H1 (cell line): Measurements from ENCODE around the gene MAPKAPK2. TPM values are rescaled to one million over a fixed set of nuclear protein-coding genes. Genes with fewer than 3 reads are reported as not detected.

ENCODE experiments used
- CTCF ChIA-PET: fragments of 300-600 bp; sonication (Branson Sonifier 250); formaldehyde crosslinking; loops from one replicate; lab custom pipeline; 2021; ENCODE audit not compliant: partially characterized antibody; lab: Charles Lee
- POLR2A ChIA-PET: fragments of 300-600 bp; sonication (Branson Sonifier 250); formaldehyde crosslinking; loops from one replicate; lab custom pipeline; 2021; ENCODE audit warnings: inconsistent platforms; ENCODE audit not compliant: partially characterized antibody; lab: Charles Lee
- DNase-seq, 2 experiments: peaks; one replicate each; pipeline versions ENCODE4 v3.0.0 to v3.0.0-alpha.2; 2010 to 2022; ENCODE audit warnings: low spot score in 2 of 2, low read depth in 1 of 2, mixed read lengths in 1 of 2
- FAIRE-seq: peaks from 2 replicates; lab custom pipeline; 2011; peaks lifted over from hg19 to GRCh38; lab: Jason Lieb, UNC
- H2AFZ ChIP-seq: 2 replicates; pipeline ENCODE4 v1.8.1; 2012; ENCODE audit warnings: low read length, inconsistent platforms
- H2AK5ac ChIP-seq: 2 replicates; pipeline ENCODE4 v1.6.1; 2013; ENCODE audit warnings: low read depth, low read length
- H2BK120ac ChIP-seq: replicated peaks from 2 replicates; pipeline ENCODE3; 2013; ENCODE audit warnings: low read depth, low read length, inconsistent platforms
- H2BK12ac ChIP-seq: 2 replicates; pipeline ENCODE4 v1.6.1; 2013; ENCODE audit warnings: low read depth, low read length
- H2BK15ac ChIP-seq: 2 replicates; pipeline ENCODE4 v1.6.1; 2013; ENCODE audit warnings: low read length
- H2BK20ac ChIP-seq: 2 replicates; pipeline ENCODE4 v1.6.1; 2013; ENCODE audit warnings: low read length
- H2BK5ac ChIP-seq: 2 replicates; pipeline ENCODE4 v1.6.1; 2013; ENCODE audit warnings: low read depth, low read length
- H3K14ac ChIP-seq: 2 replicates; pipeline ENCODE4 v1.6.1; 2013; ENCODE audit warnings: inconsistent platforms; ENCODE audit not compliant: insufficient read length
- H3K18ac ChIP-seq: 2 replicates; pipeline ENCODE4 v1.6.1; 2013; ENCODE audit warnings: low read length; ENCODE audit errors: extremely low read depth
- H3K23ac ChIP-seq: 2 replicates; pipeline ENCODE4 v1.6.1; 2013; ENCODE audit warnings: inconsistent platforms; ENCODE audit not compliant: insufficient read length
- H3K23me2 ChIP-seq: 2 replicates; pipeline ENCODE4 v1.6.1; 2013; ENCODE audit warnings: low read depth, low read length
- H3K27ac ChIP-seq: 2 replicates; pipeline ENCODE4 v1.6.1; 2011; ENCODE audit warnings: low read depth, low read length, inconsistent platforms
- H3K27me3 ChIP-seq, 4 experiments: replicated peaks in 1 of 4; 1 replicate in 1 of 4; 2 replicates in 3 of 4; pipeline versions ENCODE4 v1.6.1 to v1.8.1; 2011 to 2013; ENCODE audit warnings: low read length in 3 of 4, mild to moderate bottlenecking in 3 of 4, inconsistent platforms in 2 of 4, mixed read lengths in 2 of 4, moderate library complexity in 1 of 4; ENCODE audit not compliant: control insufficient read depth in 3 of 4, insufficient read depth in 3 of 4; ENCODE audit errors: extremely low read depth in 1 of 4
- H3K36me3 ChIP-seq, 4 experiments: 2 replicates each; pipeline versions ENCODE4 v1.6.1 to v1.8.1; 2011 to 2013; ENCODE audit warnings: mild to moderate bottlenecking in 4 of 4, low read length in 3 of 4, moderate library complexity in 2 of 4, control low read depth in 1 of 4, inconsistent platforms in 1 of 4; ENCODE audit not compliant: insufficient read depth in 4 of 4, control insufficient read depth in 2 of 4
- H3K4ac ChIP-seq: replicated peaks from 2 replicates; pipeline ENCODE3; 2013; ENCODE audit warnings: low read length, low read depth, mixed read lengths, inconsistent platforms; ENCODE audit not compliant: insufficient read length
- H3K4me1 ChIP-seq, 4 experiments: replicated peaks in 1 of 4; 1 replicate in 1 of 4; 2 replicates in 3 of 4; pipeline versions ENCODE4 v1.6.1 to v1.8.1; 2011 to 2013; ENCODE audit warnings: low read length in 3 of 4, inconsistent platforms in 2 of 4, mixed read lengths in 1 of 4; ENCODE audit not compliant: insufficient read depth in 4 of 4, control insufficient read depth in 3 of 4
- H3K4me2 ChIP-seq, 2 experiments: 2 replicates each; pipeline versions ENCODE4 v1.6.1 to v1.8.1; 2011 to 2013; ENCODE audit warnings: low read depth in 2 of 2, low read length in 2 of 2, control low read depth in 1 of 2, inconsistent platforms in 1 of 2, mild to moderate bottlenecking in 1 of 2; ENCODE audit not compliant: insufficient read depth in 1 of 2
- H3K4me3 ChIP-seq, 4 experiments: fragments of 200-600, 300-600 bp in 1 of 4; sonication (generic), shearing (Covaris generic), sonication (Bioruptor Twin) in 1 of 4; 2 replicates each; pipeline versions ENCODE4 v1.5.1 to v1.8.1; 2011 to 2016; ENCODE audit warnings: low read length in 4 of 4, low read depth in 3 of 4, control low read depth in 2 of 4, inconsistent platforms in 2 of 4, mild to moderate bottlenecking in 2 of 4, mixed read lengths in 1 of 4, moderate library complexity in 1 of 4; ENCODE audit not compliant: insufficient read depth in 2 of 4; ENCODE audit errors: extremely low read depth in 1 of 4
- H3K56ac ChIP-seq: replicated peaks from 2 replicates; pipeline ENCODE3; 2013; ENCODE audit warnings: low read depth, mild to moderate bottlenecking, mixed read lengths, low read length, inconsistent platforms; ENCODE audit not compliant: insufficient read length
- H3K79me1 ChIP-seq: 2 replicates; pipeline ENCODE4 v1.6.1; 2013; ENCODE audit warnings: low read depth, low read length, control low read depth
- H3K79me2 ChIP-seq, 2 experiments: 2 replicates each; pipeline versions ENCODE4 v1.6.1 to v1.8.1; 2012 to 2013; ENCODE audit warnings: low read length in 2 of 2, mild to moderate bottlenecking in 2 of 2, inconsistent platforms in 1 of 2; ENCODE audit not compliant: insufficient read depth in 2 of 2, control insufficient read depth in 1 of 2
- H3K9ac ChIP-seq, 4 experiments: replicated peaks in 1 of 4; 1 replicate in 1 of 4; 2 replicates in 3 of 4; pipeline versions ENCODE4 v1.6.1 to v1.8.1; 2011 to 2013; ENCODE audit warnings: low read depth in 3 of 4, low read length in 3 of 4, control low read depth in 2 of 4, mild to moderate bottlenecking in 2 of 4, moderate library complexity in 2 of 4, inconsistent platforms in 1 of 4; ENCODE audit errors: extremely low read depth in 1 of 4
- H3K9me3 ChIP-seq, 2 experiments: 2 replicates each; pipeline versions ENCODE4 v1.6.1 to v1.8.1; 2012 to 2013; ENCODE audit warnings: mild to moderate bottlenecking in 2 of 2, moderate library complexity in 2 of 2, control low read depth in 1 of 2, inconsistent platforms in 1 of 2, low read depth in 1 of 2, low read length in 1 of 2, mixed read lengths in 1 of 2; ENCODE audit not compliant: insufficient read depth in 2 of 2
- H4K20me1 ChIP-seq, 2 experiments: replicated peaks in 1 of 2; 2 replicates each; pipeline versions ENCODE3 to v1.8.1; 2011 to 2013; ENCODE audit warnings: inconsistent platforms in 2 of 2, low read length in 2 of 2, mild to moderate bottlenecking in 1 of 2; ENCODE audit not compliant: insufficient read depth in 2 of 2, control insufficient read depth in 1 of 2
- H4K5ac ChIP-seq: 2 replicates; pipeline ENCODE4 v1.6.1; 2013; ENCODE audit warnings: low read length, low read depth, mixed read lengths, inconsistent platforms; ENCODE audit not compliant: insufficient read length
- H4K8ac ChIP-seq: 2 replicates; pipeline ENCODE4 v1.8.0; 2013; ENCODE audit warnings: mild to moderate bottlenecking, moderate library complexity, low read length, inconsistent platforms; ENCODE audit not compliant: insufficient read depth; ENCODE audit errors: extremely low read depth
- H4K91ac ChIP-seq: replicated peaks from 2 replicates; pipeline ENCODE3; 2013; ENCODE audit warnings: low read length, mixed read lengths, inconsistent platforms; ENCODE audit not compliant: insufficient read length
- JUND ChIP-seq: IDR thresholded peaks from 2 replicates; pipeline ENCODE4 v1.6.1; 2011; ENCODE audit warnings: mild to moderate bottlenecking, improper control_type of control experiment, low read length
- PHF8 ChIP-seq: fragments of 200-600 bp; sonication (generic); conservative IDR thresholded peaks from 2 replicates; pipeline ENCODE4 v1.7.1; 2012; ENCODE audit warnings: low read depth, mild to moderate bottlenecking, inconsistent platforms, low read length, moderate library complexity
- WGBS, 2 experiments: shearing (Covaris generic) in 1 of 2; methylation state at CpG; one replicate each; pipeline versions ENCODE4 v1.1.6 to v1.1.7; 2013 to 2015; ENCODE audit warnings: low lambda C conversion rate in 2 of 2, mixed read lengths in 2 of 2, inconsistent platforms in 1 of 2, low coverage in 1 of 2, missing lambda C conversion rate in 1 of 2; ENCODE audit not compliant: insufficient replicate concordance in 2 of 2, insufficient coverage in 1 of 2, insufficient read length in 1 of 2; ENCODE audit errors: extremely low coverage in 1 of 2, missing lambda C conversion rate in 1 of 2; 5-methylcytosine and 5-hydroxymethylcytosine counted together
- polyA plus RNA-seq, 7 experiments: library from polyadenylated mRNA; depleted of rRNA in 3 of 7; stranded (reverse) in 5 of 7; unstranded in 2 of 7; fragments of >200 nt in 5 of 7; fragments of 200-250 nt in 2 of 7; gene quantifications; 1 replicate in 5 of 7; 2 replicates in 1 of 7; 4 replicates in 1 of 7; pipeline versions ENCODE4 v1.2.1 to v1.2.3, GENCODE V29; 2011 to 2013; ENCODE audit warnings: missing spikeins in 2 of 7, mixed read lengths in 2 of 7
- total RNA-seq: library from RNA; stranded (reverse); fragmentation: NEBNext Ultra II Directional; extraction: Animal tissue kit (Norgen Biotek cat#: 25700); gene quantifications from 2 replicates; pipeline ENCODE4 v1.2.1, GENCODE V29; 2021
- TF ChIP-seq, protein P1 (sequence below): IDR thresholded peaks from 2 replicates; pipeline ENCODE4 v1.6.1; 2012; ENCODE audit warnings: inconsistent platforms

MAPKAPK2 gene
- total and polyA plus RNA-seq, 2 of the 8 experiments (the other 6 are each of a cell fraction or from before 2014, with no cell fraction given), result 27.5 to 44.9 TPM

GRCh38 chr1:206709322-206709721, 24.6 kb downstream of the MAPKAPK2 start:
- Histone ChIP-seq H3K9ac (no peak overlapping the region), H3K36me3 (no peaks in the 10 kb centered on the region; a peak in 2 of 8 replicates), H2BK120ac (no peak overlapping the region), H3K79me1 (peaks cover 2% of the 10 kb centered on the region), H2AK5ac (no peak overlapping the region), H4K5ac (no peak overlapping the region), H3K79me2 (peaks cover 5 to 75% of the 10 kb centered on the region in 2 experiments; a peak in 3 of 4 replicates), H3K4me3 (no peak overlapping the region), H2BK12ac (no peak overlapping the region), H4K91ac (no peak overlapping the region), H3K4me2 (no peak overlapping the region), H3K18ac (no peak overlapping the region), H2BK15ac (no peak overlapping the region), H3K27me3 (no peaks in the 10 kb centered on the region), H3K14ac (no peak overlapping the region), H3K27ac (no peak overlapping the region), H3K9me3 (no peaks in the 10 kb centered on the region), H3K4me1 (peaks cover 11 to 26% (median 21%) of the 10 kb centered on the region in 4 experiments), H3K4ac (no peak overlapping the region), H2BK5ac (no peak overlapping the region), H4K20me1 (peaks cover 24 to 30% of the 10 kb centered on the region in 2 experiments), H3K23me2 (no peaks in the 10 kb centered on the region), H3K56ac (no peak overlapping the region), H3K23ac (no peak overlapping the region), H4K8ac (no peak overlapping the region), H2AFZ (no peak overlapping the region), H2BK20ac (no peak overlapping the region)
- 86% methylated on average over 4 of the region's 4 CpGs; no CpG with 5 or more reads in 1 of the 2 experiments for WGBS, 2 experiments
- TF ChIP-seq PHF8 (no peak), JUND (no peak)
- TF ChIP-seq, protein P1, sequence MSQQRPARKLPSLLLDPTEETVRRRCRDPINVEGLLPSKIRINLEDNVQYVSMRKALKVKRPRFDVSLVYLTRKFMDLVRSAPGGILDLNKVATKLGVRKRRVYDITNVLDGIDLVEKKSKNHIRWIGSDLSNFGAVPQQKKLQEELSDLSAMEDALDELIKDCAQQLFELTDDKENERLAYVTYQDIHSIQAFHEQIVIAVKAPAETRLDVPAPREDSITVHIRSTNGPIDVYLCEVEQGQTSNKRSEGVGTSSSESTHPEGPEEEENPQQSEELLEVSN, result no peak
- ChIA-PET CTCF (interaction anchor here (0.6 to 2.8 kb wide), 13 partner anchors 9 to 374 kb away, joined by 3 to 18 read pairs (median 3); no protein-coding TSS in a partner anchor), POLR2A (interaction anchor here (1.1 to 2.5 kb wide), 2 partner anchors 20 to 22 kb away, joined by 3 to 5 read pairs; no protein-coding TSS in a partner anchor)
- FAIRE-seq, result no peak
- DNase-seq, result no peak
